Natural killer cell (primary cell): ENCODE measurements around the gene DEFB114. TPM values are rescaled to one million over a fixed set of nuclear protein-coding genes. Genes with fewer than 3 reads are reported as not detected.

Source experiments
- ATAC-seq, 3 donors: fragments of 150-1000 bp in 2 of 3; fragments of 200-7000 bp in 1 of 3; cut with Tn5 transposase; 1 replicate in 1 of 3; 2 replicates in 2 of 3; pipeline ENCODE4 v1.10.0; 2021; ENCODE audit warnings: mild to moderate bottlenecking in 2 of 3, moderate library complexity in 2 of 3
- DNase-seq, 2 donors: peaks; one replicate each; pipeline versions ENCODE4 v3.0.0 to v3.0.0-alpha.2; 2013 to 2021; ENCODE audit warnings: mixed read lengths in 1 of 2
- H3K27ac ChIP-seq: one replicate; pipeline ENCODE4 v1.5.1; 2013; ENCODE audit warnings: mild to moderate bottlenecking, low read length
- H3K27me3 ChIP-seq: one replicate; pipeline ENCODE4 v1.6.1; 2013; ENCODE audit warnings: low read length; ENCODE audit not compliant: control insufficient read depth, insufficient read depth
- H3K36me3 ChIP-seq: one replicate; pipeline ENCODE4 v1.6.1; 2013; ENCODE audit warnings: low read length; ENCODE audit not compliant: control insufficient read depth, insufficient read depth
- H3K4me1 ChIP-seq: one replicate; pipeline ENCODE4 v1.6.1; 2013; ENCODE audit warnings: low read length; ENCODE audit not compliant: control insufficient read depth, insufficient read depth
- H3K4me3 ChIP-seq: one replicate; pipeline ENCODE4 v1.5.1; 2013; ENCODE audit warnings: low read length
- H3K9me3 ChIP-seq: one replicate; pipeline ENCODE4 v1.6.1; 2013; ENCODE audit warnings: low read length; ENCODE audit not compliant: control insufficient read depth, insufficient read depth
- H3K27ac Mint-ChIP-seq, 2 donors: one replicate each; pipeline ENCODE4 v1.8.0; 2022; ENCODE audit warnings: mild to moderate bottlenecking in 2 of 2, mixed read lengths in 2 of 2, moderate library complexity in 1 of 2
- H3K27me3 Mint-ChIP-seq, 2 donors: one replicate each; pipeline ENCODE4 v1.8.0; 2022; ENCODE audit warnings: low read depth in 2 of 2, mixed read lengths in 2 of 2
- H3K36me3 Mint-ChIP-seq: one replicate; pipeline ENCODE4 v1.8.0; 2022; ENCODE audit warnings: mixed read lengths
- H3K4me1 Mint-ChIP-seq, 2 donors: one replicate each; pipeline ENCODE4 v1.8.0; 2022; ENCODE audit warnings: mixed read lengths in 2 of 2
- H3K4me3 Mint-ChIP-seq: one replicate; pipeline ENCODE4 v1.8.0; 2022; ENCODE audit warnings: mild to moderate bottlenecking, moderate library complexity, mixed read lengths
- H3K9me3 Mint-ChIP-seq, 2 donors: one replicate each; pipeline ENCODE4 v1.8.0; 2022; ENCODE audit warnings: mixed read lengths in 2 of 2
- CTCF ChIP-seq: fragments of 200-600 bp; IDR thresholded peaks from one replicate; pipeline ENCODE4 v1.8.0; 2022; ENCODE audit warnings: antibody characterized with exemption
- WGBS: methylation state at CpG from one replicate; pipeline ENCODE4 v1.1.7; 2013; ENCODE audit warnings: missing lambda C conversion rate; ENCODE audit not compliant: insufficient coverage; 5-methylcytosine and 5-hydroxymethylcytosine counted together
- intact Hi-C: fragments of 100-400 bp; cut with micrococcal nuclease; formaldehyde crosslinking; loops from one replicate; pipeline ENCODE4 v1.14.2; 2022
- total RNA-seq, 4 donors: library from RNA; stranded (reverse); fragments of 120-200 nt in 1 of 4; gene quantifications; one replicate each; pipeline versions ENCODE4 v1.2.3 to v1.2.4, GENCODE V29; 2013 to 2022

The DEFB114 gene
- total RNA-seq, 3 donors from 2014 or later (not counting 1 experiment from before 2014, with no cell fraction given), result not detected

DNA sequence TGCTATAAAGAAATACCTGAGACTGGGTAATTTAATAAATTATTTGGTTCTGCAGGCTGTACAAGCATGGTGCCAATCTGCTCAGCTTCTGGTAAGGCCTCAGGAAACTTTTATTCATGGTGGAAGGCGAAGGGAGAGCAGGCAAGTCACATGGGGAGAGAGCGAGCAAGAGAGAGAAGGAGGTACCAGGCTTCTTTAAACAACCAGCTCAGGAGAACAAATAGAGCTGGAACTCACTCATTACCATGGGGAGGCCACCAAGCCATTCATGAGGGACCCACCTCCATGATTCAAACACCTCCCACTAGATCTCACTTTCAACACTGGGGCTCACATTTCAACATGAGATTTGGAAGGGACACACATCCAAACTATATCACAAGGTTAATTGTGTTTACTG is 52.7 kb downstream of the DEFB114 start:
- H3K9me3 ChIP-seq, result no peaks in the 10 kb centered on the region
- Mint-ChIP-seq H3K4me3 (no peak overlapping the region), H3K27me3 (no peaks in the 10 kb centered on the region), H3K27ac (no peak overlapping the region), H3K36me3 (peaks cover 5% of the 10 kb centered on the region), H3K4me1 (no peaks in the 10 kb centered on the region), H3K9me3 (peaks cover 4 to 5% of the 10 kb centered on the region in 2 donors)
- H3K4me1 ChIP-seq, result no peaks in the 10 kb centered on the region
- no peaks in the 10 kb centered on the region for H3K36me3 ChIP-seq
- ATAC-seq, result no peak
- DNase-seq, result no peak
- H3K27me3 ChIP-seq, result no peaks in the 10 kb centered on the region
- no peak overlapping the region for H3K27ac ChIP-seq
- WGBS, result 66% methylated on average over 2 of the region's 2 CpGs
- H3K4me3 ChIP-seq, result no peak overlapping the region
- no peak for TF ChIP-seq CTCF
- intact Hi-C loops, result no loop called here

Other genes starting within 250 kb of the DEFB114 start
- not detected for gene CRISP3, start 219.8 kb downstream of the DEFB114 start, total RNA-seq
- gene PGK2, start 176.9 kb downstream of the DEFB114 start, total RNA-seq, result not detected
- gene CRISP1, start 97.6 kb downstream of the DEFB114 start, total RNA-seq, result not detected
- not detected for gene DEFB113, start 5.5 kb upstream of the DEFB114 start, total RNA-seq
- not detected for gene DEFB110, start 57.8 kb upstream of the DEFB114 start, total RNA-seq
- not detected for gene DEFB112, start 85.8 kb upstream of the DEFB114 start, total RNA-seq